Right lobe of liver (tissue), 6 donors: Measurements from ENCODE around the gene SDS. TPM values are rescaled to one million over a fixed set of nuclear protein-coding genes. Genes with fewer than 3 reads are reported as not detected.

Experiments
- ATAC-seq, 4 donors: fragments of 200-7000 bp; cut with Tn5 transposase; one replicate each; pipeline ENCODE4 v1.9.1; 2020; ENCODE audit warnings: mild to moderate bottlenecking in 4 of 4, moderate library complexity in 4 of 4
- DNase-seq, 3 donors: peaks; one replicate each; pipeline ENCODE4 v3.0.0-alpha.2; 2020
- H3K27ac ChIP-seq, 3 donors: fragments of 200-600 bp; one replicate each; pipeline ENCODE4 v1.8.0; 2022
- H3K27me3 ChIP-seq, 2 donors: fragments of 200-600 bp; one replicate each; pipeline ENCODE4 v1.8.0; 2022
- H3K36me3 ChIP-seq, 4 donors: fragments of 200-600 bp; sonication (generic) in 1 of 4; one replicate each; pipeline versions ENCODE4 v1.5.1 to v1.8.0; 2017 to 2022; ENCODE audit warnings: control low read depth in 1 of 4
- H3K4me1 ChIP-seq, 4 donors: fragments of 200-600 bp; sonication (generic) in 1 of 4; one replicate each; pipeline versions ENCODE4 v1.5.1 to v1.8.0; 2017 to 2022; ENCODE audit warnings: control low read depth in 1 of 4
- H3K4me3 ChIP-seq, 3 donors: fragments of 200-600 bp; one replicate each; pipeline ENCODE4 v1.8.0; 2022
- H3K9me3 ChIP-seq, 4 donors: fragments of 200-600 bp; sonication (generic) in 1 of 4; one replicate each; pipeline versions ENCODE4 v1.5.1 to v1.8.0; 2017 to 2022; ENCODE audit warnings: control low read depth in 1 of 4
- CTCF ChIP-seq, 4 donors: fragments of 200-600 bp in 3 of 4; fragments of 450-650 bp in 1 of 4; IDR thresholded peaks; one replicate each; pipeline versions ENCODE4 v1.5.1 to v1.8.0; 2016 to 2022; ENCODE audit warnings: antibody characterized with exemption in 4 of 4, mild to moderate bottlenecking in 2 of 4
- POLR2A ChIP-seq: fragments of 450-650 bp; IDR thresholded peaks from one replicate; pipeline ENCODE4 v1.6.1; 2017; ENCODE audit warnings: antibody characterized with exemption, mild to moderate bottlenecking
- WGBS: methylation state at CpG from one replicate; pipeline ENCODE4 v1.1.6; 2018; ENCODE audit warnings: low coverage, low lambda C conversion rate; ENCODE audit not compliant: insufficient coverage; ENCODE audit errors: missing lambda C conversion rate; 5-methylcytosine and 5-hydroxymethylcytosine counted together
- intact Hi-C, 2 donors: fragments of 100-400 bp; cut with DNase I; formaldehyde crosslinking; loops; one replicate each; pipeline versions ENCODE4 v1.11.2 to v1.14.1; 2022
- total RNA-seq, 6 experiments: library from RNA; depleted of rRNA in 2 of 6; stranded (reverse); fragments of >200 nt in 2 of 6; fragmentation: NEBNext Ultra II Directional in 3 of 6; extraction: Animal tissue kit (Norgen Biotek cat#: 25700) in 3 of 6; gene quantifications; one replicate each; pipeline versions ENCODE4 v1.1.0 to v1.2.4, GENCODE V29; 2016 to 2023
- donor health status: DM: no; HTN: yes; CAD: no.
- donor health status: DM: no; HTN: no; CAD: no.
- donor health status: DM: no; HTN: no; CAD: no.
- donor health status: DM: no; HTN: yes; CAD: no.
- donor health status: DM: no; HTN: yes; CAD: no.

Gene SDS
- total RNA-seq, 6 experiments from 2014 or later = 208 to 722 (median 309) TPM

DNA sequence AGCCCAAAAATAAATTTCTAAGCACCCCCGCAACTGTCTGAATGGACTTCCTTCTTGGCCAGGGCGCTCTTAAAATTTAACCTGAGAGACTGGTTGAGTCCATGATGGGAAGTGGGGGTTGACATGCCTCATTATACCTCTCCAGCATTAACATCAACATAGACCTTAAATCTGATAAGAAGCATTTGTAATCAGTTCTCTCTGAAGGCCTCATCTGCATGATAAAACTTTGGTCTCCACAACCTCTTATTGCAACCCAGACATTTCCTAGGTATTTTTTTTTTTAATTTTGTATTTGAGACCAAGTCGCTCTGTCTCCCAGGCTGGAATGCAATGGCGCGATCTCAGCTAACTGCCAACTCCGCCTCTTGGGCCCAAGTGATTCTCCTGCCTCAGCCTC lies 58.4 kb downstream of the SDS start:
- Histone ChIP-seq H3K9me3 (no peaks in the 10 kb centered on the region), H3K27me3 (no peaks in the 10 kb centered on the region), H3K4me3 (no peak overlapping the region), H3K4me1 (no peaks in the 10 kb centered on the region), H3K36me3 (no peaks in the 10 kb centered on the region), H3K27ac (no peak overlapping the region)
- no peak for ATAC-seq
- 98% methylated on average over 4 of the region's 6 CpGs for WGBS
- intact Hi-C loops = no loop called here
- DNase-seq = no peak
- TF ChIP-seq CTCF (IDR thresholded peaks at IDR 0.05) (no peak), POLR2A (no peak)

Other genes with a start within 250 kb of the SDS start
- gene DDX54, start 218.4 kb downstream of the SDS start, total RNA-seq = 10 to 100 TPM; 22.8 to 43.8 (median 31.1) TPM
- gene RITA1, start 218.2 kb downstream of the SDS start, total RNA-seq = 10 to 100 TPM; 11.1 to 33.0 (median 22.3) TPM
- 10 to 100 TPM; 18.0 to 34.6 (median 28.3) TPM for gene TPCN1, start 182.4 kb downstream of the SDS start, total RNA-seq
- 10 to 100 TPM; 12.6 to 32.7 (median 21.5) TPM for gene SLC8B1, start 68.8 kb downstream of the SDS start, total RNA-seq
- 10 to 100 TPM; 18.4 to 34.1 (median 28.8) TPM for gene PLBD2, start 45.3 kb downstream of the SDS start, total RNA-seq
- gene SDSL, start 18.5 kb upstream of the SDS start, total RNA-seq = 10 to 100 TPM; 25.5 to 85.7 (median 32.3) TPM
- not detected for gene LHX5, start 68.0 kb upstream of the SDS start, total RNA-seq